K562 (cell line): ENCODE data around the gene NLRX1. TPM values are rescaled to one million over a fixed set of nuclear protein-coding genes. Genes with fewer than 3 reads are reported as not detected.

Source experiments
- CHD7 ChIP-seq: fragments of 200-600 bp; sonication (generic); IDR thresholded peaks from one replicate; pipeline ENCODE4 v1.6.1; 2012; ENCODE audit warnings: mild to moderate bottlenecking, low read depth, low read length, inconsistent platforms
- TEAD1 ChIP-seq, 2 experiments: fragments of 450-650 bp in 1 of 2; sonication (generic) in 1 of 2; formaldehyde crosslinking; IDR thresholded peaks; 2 replicates each; pipeline versions ENCODE4 v1.4.0 to v1.8.0; 2020 to 2022; ENCODE audit warnings: mild to moderate bottlenecking in 2 of 2, missing genetic modification reagents in 1 of 2
- TFAM ChIP-seq: fragments of 250-450 bp; sonication (Bioruptor Pico); conservative IDR thresholded peaks from 2 replicates; pipeline ENCODE4 v1.5.0; 2021; ENCODE audit warnings: mild to moderate bottlenecking, moderate library complexity
- polyA plus RNA-seq, 8 experiments: library from polyadenylated mRNA; depleted of rRNA in 4 of 8; stranded (reverse) in 5 of 8; unstranded in 3 of 8; fragments of >200 nt; fragmentation: Nextera tagmentation in 2 of 8; fragmentation: Illumina TruSeq in 1 of 8; extraction: Ambion mirVana in 2 of 8; extraction: Trizol in 1 of 8; gene quantifications; 2 replicates each; pipeline versions ENCODE4 v1.2.1 to v1.2.3, GENCODE V29; 2011 to 2014; ENCODE audit warnings: inconsistent platforms in 1 of 8, missing spikeins in 1 of 8
- total RNA-seq, 7 experiments: library from RNA; depleted of rRNA in 6 of 7; stranded (reverse); fragments of >200 nt in 6 of 7; fragmentation: Illumina TruSeq in 2 of 7; extraction: Trizol in 2 of 7; gene quantifications; 2 replicates each; pipeline versions ENCODE4 v1.2.1 to v1.2.3, GENCODE V29; 2011 to 2021; ENCODE audit warnings: low replicate concordance in 1 of 7

Gene NLRX1
- total and polyA plus RNA-seq, 9 of the 15 experiments (the other 6 are each of a cell fraction or from before 2014, with no cell fraction given) = 0.04 to 2.3 (median 0.69) TPM

DNA sequence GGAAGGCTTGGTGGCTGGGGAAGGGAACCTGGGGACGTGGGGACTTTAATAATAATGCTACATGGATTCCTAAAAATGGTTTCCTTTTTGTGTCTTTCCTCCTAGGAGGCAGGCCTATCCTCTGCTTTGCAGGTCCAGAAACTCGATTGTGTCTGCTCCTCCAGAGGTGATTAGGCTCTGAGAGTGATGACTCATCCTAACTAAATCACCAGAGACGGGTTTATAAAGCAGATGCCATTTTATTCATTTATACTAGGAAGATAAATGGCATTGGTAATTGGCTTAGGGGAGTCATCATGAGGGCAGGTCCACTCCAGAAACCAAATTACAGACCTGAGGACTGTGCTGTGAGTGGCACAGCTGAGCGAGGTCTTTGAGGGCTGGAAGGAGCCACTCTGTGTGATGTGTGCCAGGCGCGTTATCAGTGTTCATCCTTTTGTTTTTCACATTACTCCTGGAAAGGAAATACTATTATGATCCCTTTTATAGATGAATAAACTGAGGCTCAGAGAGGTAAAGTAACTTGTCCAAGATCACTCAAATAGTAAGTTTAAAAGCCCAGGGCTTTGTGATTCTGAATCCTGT, 7.1 kb downstream of the NLRX1 start (continued):
- TF ChIP-seq CHD7 = no peak
- TF ChIP-seq TFAM = no peak
- TF ChIP-seq TEAD1 (CRISPR knock-in tag; IDR thresholded peaks at IDR 0.05) = no peak
